ENCODE results near the gene DDX21. TPM values are rescaled to one million over a fixed set of nuclear protein-coding genes. Genes with fewer than 3 reads are reported as not detected.
A peak's percentile ranks its signal among the peaks of the same experiment; 100 is the strongest.
"Not testable (repeated sequence)": the region's sequence is repeated elsewhere in the genome, so short reads cannot be mapped to it uniquely, and the experiment has no call there.

The DDX21 gene
- 100 to 1,000 TPM in 1 of 6 experiments, 10 to 100 TPM in 5; 81.7 to 103 (median 90.7) TPM for total RNA-seq (2021; fragmentation: NEBNext Ultra II Directional; extraction: Animal tissue kit (Norgen Biotek cat#: 25700))
- long read RNA-seq, full-length matches to known transcripts = 12 of 65 reads
- long read RNA-seq, partial matches to known transcripts = 39 of 65 reads
- long read RNA-seq, other reads (novel, unspliced or antisense) = 14 of 65 reads

DNA sequence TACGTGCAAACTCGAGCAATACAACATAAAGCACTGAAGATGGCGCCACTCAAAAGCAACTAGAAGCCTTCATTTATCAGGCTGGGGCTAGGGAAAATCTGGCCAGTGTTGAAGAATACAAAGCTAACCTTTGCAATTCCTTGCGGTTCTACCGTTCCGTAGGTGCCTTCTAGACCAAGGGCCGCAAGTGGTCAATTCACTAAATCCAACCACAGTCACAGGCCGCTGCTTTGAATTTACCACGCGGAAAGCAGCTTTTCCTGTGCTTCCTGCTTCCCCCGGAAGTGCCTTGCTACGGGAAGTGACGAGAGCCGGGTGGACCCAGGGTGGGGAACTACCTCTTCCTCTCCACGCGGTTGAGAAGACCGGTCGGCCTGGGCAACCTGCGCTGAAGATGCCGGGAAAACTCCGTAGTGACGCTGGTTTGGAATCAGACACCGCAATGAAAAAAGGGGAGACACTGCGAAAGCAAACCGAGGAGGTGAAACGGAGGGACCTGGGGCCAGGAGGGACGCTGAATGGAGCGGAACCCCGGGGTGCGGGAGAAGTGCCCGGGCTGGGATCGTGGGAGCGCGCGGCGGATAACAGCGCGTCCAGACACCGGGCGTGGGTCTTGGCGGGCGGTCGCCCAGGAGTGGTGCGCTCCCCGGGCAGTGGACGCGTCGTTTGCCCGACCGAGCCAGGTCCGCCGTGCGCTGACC is at the start of gene DDX21:
Gene DDX21, plus strand, starts transcription at position 339 of the 701 bp plus-strand sequence. Its CDS starts 56 bp downstream, at position 395.
- peak within 1 kb of the TSS; percentile 100 for H3K4me3 Mint-ChIP-seq
- H3K4me1 Mint-ChIP-seq (ENCODE audit: low read depth) = peaks cover 21% of the 10 kb centered on the region
- H3K9me3 Mint-ChIP-seq = peaks cover 4% of the 10 kb centered on the region; the same call in 1 of the 2 replicates
- peak within 1 kb of the TSS; percentile 100 for H3K27ac Mint-ChIP-seq
- peaks cover 2% of the 10 kb centered on the region for H3K27me3 Mint-ChIP-seq (ENCODE audit: insufficient read depth)
- TF ChIP-seq CTCF (IDR thresholded peaks at IDR 0.05) = peak; percentile 76
- peak; percentile 88 for DNase-seq
- peaks cover 24% of the 10 kb centered on the region for H3K36me3 Mint-ChIP-seq (ENCODE audit: low read depth)

GRCh38 chr10:68924593-68924992 is 31.4 kb upstream of the DDX21 start:
- Mint-ChIP-seq H3K4me3 (no peak overlapping the region), H3K9me3 (no peaks in the 10 kb centered on the region), H3K36me3 (ENCODE audit: low read depth) (peaks cover 7% of the 10 kb centered on the region; the same call in 1 of the 2 replicates), H3K4me1 (ENCODE audit: low read depth) (0 out of 2 replicates have a peak, but pooled peaks cover 4% of the 10 kb centered on the region), H3K27me3 (ENCODE audit: insufficient read depth) (no peaks in the 10 kb centered on the region), H3K27ac (no peak overlapping the region)
- DNase-seq = no peak
- TF ChIP-seq CTCF (IDR thresholded peaks at IDR 0.05) = no peak

DNA sequence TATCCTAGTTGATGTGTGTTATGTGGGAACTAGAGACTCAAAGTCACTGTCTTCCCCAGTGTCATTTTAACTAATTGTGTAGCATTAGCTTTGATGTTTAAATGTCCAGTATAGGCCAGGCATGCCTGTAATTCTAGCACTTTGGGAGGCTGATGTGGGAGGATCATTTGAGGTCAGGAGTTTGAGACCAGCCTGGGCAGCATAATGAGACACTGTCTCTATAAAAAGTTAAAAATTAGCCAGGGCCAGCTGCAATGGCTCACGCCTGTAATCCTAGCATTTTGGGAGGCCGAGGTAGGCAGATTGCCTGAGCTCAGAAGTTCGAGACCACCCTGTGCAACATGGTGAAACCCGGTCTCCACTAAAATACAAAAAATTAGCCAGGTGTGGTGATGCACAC is 30.5 kb upstream of the DDX21 start:
- H3K9me3 Mint-ChIP-seq = no peaks in the 10 kb centered on the region
- H3K27me3 Mint-ChIP-seq (ENCODE audit: insufficient read depth) = no peaks in the 10 kb centered on the region
- H3K4me3 Mint-ChIP-seq = no peak overlapping the region
- no peak for TF ChIP-seq CTCF (IDR thresholded peaks at IDR 0.05)
- H3K36me3 Mint-ChIP-seq (ENCODE audit: low read depth) = peaks cover 10% of the 10 kb centered on the region; the same call in 1 of the 2 replicates
- 0 out of 2 replicates have a peak, but pooled peaks cover 4% of the 10 kb centered on the region for H3K4me1 Mint-ChIP-seq (ENCODE audit: low read depth)
- no peak for DNase-seq
- no peak overlapping the region for H3K27ac Mint-ChIP-seq

- not testable (repeated sequence) for H3K27me3 Mint-ChIP-seq (ENCODE audit: insufficient read depth); H3K4me3 Mint-ChIP-seq; H3K27ac Mint-ChIP-seq; H3K4me1 Mint-ChIP-seq (ENCODE audit: low read depth); H3K9me3 Mint-ChIP-seq; DNase-seq
- H3K36me3 Mint-ChIP-seq (ENCODE audit: low read depth) = peaks cover 17% of the 10 kb centered on the region; the same call in 1 of the 2 replicates
These were observed 26.8 kb upstream of the DDX21 start for GRCh38 chr10:68929157-68929556.

DNA sequence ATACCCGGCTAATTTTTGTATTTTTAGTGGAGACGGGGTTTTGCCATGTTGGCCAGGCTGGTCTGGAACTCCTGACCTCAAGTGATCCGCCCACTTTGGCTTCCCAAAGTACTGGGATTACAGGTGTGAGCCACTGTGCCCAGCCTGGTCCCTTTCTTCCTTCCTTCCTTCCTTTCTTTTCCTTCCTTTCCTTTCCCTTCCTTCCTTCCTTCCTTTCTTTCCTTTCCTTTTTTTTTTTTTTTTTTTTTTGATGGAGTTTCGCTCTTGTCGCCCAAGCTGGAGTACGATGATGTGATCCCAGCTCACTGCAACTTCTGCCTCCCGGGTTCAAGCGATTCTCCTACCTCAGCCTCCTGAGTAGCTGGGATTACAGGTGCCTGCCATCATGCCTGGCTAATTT is 26.1 kb upstream of the DDX21 start:
- not testable (repeated sequence) for H3K4me3 Mint-ChIP-seq; DNase-seq; H3K9me3 Mint-ChIP-seq; H3K4me1 Mint-ChIP-seq (ENCODE audit: low read depth); H3K27me3 Mint-ChIP-seq (ENCODE audit: insufficient read depth); H3K36me3 Mint-ChIP-seq (ENCODE audit: low read depth); H3K27ac Mint-ChIP-seq

DNA sequence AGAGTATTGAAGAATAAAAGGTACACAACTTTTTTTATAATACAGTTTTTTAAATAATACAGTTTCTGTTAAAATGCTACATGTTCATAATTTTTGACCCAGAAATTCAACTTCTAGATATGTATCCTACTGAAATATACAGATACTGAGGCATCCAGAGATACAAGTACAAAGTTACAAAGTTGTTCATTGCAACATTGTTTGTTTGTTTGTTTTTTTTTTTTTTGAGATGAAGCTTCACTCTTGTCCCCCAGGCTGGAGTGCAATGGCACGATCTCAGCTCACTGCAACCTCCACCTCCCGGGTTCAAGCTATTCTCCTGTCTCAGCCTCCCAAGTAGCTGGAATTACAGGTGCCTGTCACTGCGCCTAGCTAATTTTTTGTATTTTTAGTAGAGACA is 23.1 kb upstream of the DDX21 start:
- H3K4me3 Mint-ChIP-seq; H3K4me1 Mint-ChIP-seq (ENCODE audit: low read depth); H3K9me3 Mint-ChIP-seq; DNase-seq; H3K27ac Mint-ChIP-seq; H3K27me3 Mint-ChIP-seq (ENCODE audit: insufficient read depth): not testable (repeated sequence)
- H3K36me3 Mint-ChIP-seq (ENCODE audit: low read depth) = peaks cover 17% of the 10 kb centered on the region

DNA sequence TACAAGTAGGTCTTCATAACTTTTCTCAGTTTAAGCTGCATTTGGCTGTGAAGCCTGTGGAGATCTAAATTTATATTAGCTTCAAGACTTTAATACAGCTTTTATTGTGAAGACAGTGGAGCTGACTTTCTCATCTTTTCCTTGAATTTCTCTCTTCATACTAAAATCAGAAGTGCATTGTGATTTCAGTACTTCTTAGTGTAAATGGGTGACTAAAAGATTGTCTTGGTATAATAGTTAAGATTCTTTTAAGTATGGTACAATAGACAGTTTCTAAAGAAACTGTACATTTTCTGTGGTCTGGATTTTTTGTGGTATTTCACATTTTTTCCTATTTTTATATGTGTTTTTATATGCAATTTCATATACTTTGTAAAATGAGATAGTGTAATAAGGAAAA is 21.0 kb upstream of the DDX21 start:
- no peak overlapping the region for H3K4me3 Mint-ChIP-seq
- TF ChIP-seq CTCF (IDR thresholded peaks at IDR 0.05) = no peak
- no peaks in the 10 kb centered on the region for H3K4me1 Mint-ChIP-seq (ENCODE audit: low read depth)
- no peak for DNase-seq
- H3K27ac Mint-ChIP-seq = no peak overlapping the region
- H3K27me3 Mint-ChIP-seq (ENCODE audit: insufficient read depth) = no peaks in the 10 kb centered on the region
- H3K36me3 Mint-ChIP-seq (ENCODE audit: low read depth) = peaks cover 27% of the 10 kb centered on the region
- no peaks in the 10 kb centered on the region for H3K9me3 Mint-ChIP-seq
